NCI-H1694 (cell line): ENCODE results near the gene PDGFRB.

Experiments
- DNase-seq: peaks from one replicate; lab custom pipeline; 2025; lab: John Stamatoyannopoulos, UW

Gene PDGFRB

DNA sequence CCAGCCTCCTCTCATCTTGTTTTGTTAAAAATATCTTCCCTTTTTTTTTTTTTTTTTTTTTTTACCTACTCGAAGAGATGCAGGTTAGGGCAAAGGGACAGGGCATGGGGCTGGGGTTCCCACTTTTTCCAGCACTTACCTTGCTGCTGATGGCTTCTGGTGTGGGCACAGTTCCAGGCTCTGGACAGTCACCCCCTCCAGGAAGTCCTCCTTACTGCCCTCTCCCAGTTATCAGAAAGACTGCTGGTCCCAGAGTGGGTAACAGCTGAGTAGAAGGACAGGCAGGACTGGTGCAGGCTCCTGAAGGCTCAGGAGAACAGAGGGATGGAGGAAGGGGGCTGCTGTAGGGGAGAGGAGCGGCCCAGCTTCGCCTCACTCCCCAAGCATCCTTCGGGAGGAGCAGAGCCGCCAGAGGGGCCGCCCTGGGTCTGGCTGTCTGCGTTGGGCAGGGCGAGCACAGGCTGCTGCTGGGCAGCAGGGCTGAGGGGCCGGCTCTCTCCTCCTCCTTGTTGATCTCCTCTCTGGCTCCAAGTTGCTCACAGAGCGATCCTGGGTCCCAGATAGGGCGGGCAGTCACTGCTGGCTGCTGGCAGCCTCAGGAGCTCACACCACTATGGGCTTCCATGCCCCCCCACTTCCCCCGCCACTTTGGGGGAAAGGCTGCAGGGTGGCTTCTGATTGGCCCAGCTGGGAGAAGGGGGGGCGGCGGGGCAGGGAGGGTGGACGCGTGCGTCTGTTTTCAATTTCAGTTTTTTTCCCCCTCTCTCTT is at the start of gene PDGFRB:
PDGFRB (minus strand) TSS at position 588 of the 769 bp plus-strand sequence. CDS start 18,798 bp downstream, outside the sequence.
- no peak for DNase-seq

DNA sequence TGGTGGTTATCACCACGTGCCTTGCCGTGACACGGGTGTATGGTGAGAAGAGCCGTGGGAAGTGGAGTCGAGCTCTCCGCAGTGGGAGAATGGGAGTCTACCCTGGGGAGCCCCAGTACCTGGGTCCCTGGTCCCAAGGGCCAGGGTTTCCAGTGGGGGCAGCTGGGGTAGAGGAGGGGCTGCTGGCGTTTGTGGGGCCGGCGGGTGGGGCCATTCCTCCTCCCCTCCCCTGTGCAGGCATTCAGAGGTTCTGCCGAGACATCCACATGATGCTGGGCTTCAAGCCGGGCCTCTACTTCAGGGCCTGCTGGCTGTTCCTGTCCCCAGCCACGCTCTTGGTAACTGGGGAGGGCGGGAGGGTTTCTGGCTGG is 48.9 kb upstream of the PDGFRB start:
- DNase-seq: no peak

DNA sequence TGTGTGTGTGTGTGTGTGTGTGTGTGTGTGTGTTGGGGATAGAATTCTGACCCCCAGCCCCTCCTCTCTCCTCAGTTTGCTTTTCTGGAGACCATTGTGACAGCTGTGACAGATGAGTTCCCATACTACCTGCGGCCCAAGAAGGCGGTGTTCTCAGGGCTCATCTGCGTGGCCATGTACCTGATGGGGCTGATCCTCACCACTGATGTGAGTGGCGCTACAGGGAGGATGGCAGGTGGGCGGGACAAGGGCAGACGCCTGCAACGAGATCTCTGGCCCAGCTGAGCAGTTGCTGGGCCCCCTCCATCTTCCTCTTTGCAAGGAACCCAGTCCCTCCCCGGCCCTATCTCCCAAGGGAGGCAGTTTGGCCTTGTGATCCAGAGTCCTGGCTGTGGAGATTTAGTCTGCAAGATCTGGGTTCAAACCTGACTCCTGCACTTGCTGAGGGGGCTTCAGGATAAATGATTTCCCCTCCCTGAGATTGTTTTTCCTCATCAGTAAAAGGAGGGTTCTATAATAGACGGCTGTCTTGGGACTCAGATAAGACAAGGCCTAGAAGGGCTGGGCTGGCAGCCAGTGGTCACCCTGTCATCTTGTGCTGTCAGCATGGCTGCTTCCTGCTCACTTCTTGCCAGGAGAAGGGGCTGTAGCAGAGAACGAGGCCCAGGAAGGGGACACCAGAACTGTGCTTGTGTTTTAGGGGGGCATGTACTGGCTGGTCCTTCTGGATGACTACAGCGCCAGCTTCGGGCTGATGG is 48.4 kb upstream of the PDGFRB start:
- DNase-seq: no peak

DNA sequence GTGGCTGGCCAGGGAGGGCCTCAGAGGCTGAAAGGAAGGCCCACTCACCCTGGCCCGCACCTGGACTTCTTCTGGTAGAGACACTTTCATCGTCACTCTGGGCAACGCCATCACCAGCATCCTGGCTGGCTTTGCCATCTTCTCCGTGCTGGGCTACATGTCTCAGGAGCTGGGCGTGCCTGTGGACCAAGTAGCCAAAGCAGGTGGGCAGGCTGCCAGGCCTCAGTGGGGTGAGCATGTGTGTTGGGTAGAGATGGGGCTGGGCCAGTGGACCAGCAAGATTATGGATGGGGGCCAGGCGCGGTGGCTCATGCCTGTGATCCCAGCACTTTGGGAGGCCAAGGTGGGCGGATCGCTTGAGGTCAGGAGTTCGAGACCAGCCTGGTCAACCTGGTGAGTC is 46.9 kb upstream of the PDGFRB start:
- DNase-seq: no peak

DNA sequence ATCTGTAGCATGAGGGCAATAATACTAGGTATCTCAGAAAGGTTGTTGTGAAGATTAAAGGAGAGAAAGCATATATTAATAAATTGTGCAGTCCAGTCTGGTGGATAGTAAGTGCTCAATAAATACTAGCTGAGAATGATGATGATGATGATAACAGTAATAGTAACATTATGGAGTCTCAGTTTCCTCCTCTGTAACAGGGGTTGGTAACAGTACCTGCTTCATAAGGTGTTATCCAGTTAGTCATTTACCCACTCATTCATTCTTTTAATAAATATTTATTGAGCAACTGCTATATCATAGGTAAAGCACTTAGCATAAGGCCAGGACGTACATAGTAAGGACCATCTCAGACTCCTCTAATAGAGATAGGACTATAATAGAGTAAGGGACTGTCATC is 41.8 kb upstream of the PDGFRB start:
- no peak for DNase-seq

DNA sequence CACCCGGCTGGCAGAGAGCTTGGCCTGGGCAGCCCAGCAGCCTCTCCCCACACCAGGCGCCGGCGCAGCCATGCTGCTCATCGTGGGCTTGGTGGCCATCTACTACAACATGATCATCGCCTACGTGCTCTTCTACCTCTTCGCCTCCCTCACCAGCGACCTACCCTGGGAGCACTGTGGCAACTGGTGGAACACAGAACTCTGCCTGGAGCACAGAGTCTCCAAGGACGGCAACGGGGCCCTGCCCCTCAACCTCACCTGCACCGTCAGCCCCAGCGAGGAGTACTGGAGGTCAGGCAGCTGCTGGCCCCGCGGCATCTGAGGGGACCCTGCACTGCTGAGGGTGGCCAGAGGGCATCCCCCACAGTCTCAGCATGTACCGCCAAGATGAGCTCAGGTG is 41.3 kb upstream of the PDGFRB start:
- DNase-seq: no peak

DNA sequence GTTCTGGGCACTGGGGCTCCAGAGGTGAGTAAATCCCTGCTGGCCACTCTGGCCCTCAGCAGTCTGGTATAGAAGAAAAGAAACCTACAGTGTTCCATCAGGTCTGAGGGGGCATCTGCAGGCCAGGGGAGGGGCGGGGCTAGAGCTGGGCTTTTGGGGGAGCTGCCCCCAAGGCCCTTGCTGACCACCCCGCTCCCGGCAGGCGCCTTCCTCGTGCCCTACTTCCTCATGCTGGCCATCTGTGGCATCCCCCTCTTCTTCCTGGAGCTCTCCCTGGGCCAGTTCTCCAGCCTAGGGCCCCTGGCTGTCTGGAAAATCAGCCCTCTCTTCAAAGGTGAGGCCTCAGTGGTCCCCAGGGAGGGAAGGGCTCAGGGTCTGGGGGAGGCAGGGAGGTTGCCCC is 40.9 kb upstream of the PDGFRB start:
- DNase-seq: no peak

DNA sequence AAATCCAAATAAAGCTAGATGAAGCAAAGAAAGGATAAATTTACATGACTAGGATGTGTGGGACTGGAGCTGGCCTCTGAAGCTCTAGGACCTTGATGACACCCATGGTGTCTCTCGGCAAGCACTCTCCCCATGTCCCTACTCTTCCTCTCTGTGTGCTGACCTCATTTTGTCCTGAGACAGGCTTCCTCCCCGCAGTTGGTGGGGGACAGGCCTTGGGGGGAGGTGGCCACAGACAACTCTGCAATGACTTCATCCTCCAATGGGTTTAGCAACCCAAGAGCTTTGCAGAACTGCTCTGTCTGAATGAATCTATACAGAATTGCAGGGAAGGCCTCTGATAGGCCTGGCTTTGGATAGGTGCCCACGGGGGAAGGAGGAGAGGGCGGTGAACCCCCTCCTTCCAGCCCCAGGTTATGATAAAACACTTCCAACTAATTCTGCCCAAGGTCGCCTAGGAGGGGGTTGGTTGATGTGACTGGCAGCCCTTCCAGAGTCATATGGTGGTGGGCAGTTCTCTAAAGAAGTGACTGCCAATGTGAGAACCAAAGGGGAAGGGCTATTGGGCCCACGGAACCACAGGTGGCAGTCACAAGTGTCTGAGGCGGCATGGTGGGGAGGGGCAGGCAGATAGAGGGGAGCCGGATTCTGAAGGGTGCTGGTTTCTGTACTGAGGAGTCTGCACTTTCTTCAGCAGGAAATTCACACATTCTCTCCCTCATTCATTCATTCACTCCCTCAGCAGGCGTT is 40.3 kb upstream of the PDGFRB start:
- no peak for DNase-seq

DNA sequence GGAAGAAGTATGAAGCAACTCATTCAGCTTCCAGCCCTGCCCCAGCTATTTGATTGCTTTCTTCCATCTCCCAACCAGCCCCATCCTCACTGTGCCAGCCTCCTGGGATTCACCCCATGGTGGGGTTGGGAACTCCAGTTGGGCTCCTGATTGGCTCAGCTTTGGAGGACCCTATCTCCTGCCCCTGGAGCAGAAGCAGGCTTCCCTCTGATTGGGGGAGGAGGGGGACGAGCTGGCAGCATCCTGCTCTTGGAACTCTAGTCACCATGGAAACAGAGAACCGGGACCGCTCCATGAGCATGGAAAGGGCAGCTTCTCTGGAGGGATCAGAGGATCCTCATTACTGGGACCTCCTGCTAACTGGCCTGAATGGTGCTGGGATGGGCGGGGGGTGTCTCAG is 36.8 kb upstream of the PDGFRB start:
- no peak for DNase-seq

DNA sequence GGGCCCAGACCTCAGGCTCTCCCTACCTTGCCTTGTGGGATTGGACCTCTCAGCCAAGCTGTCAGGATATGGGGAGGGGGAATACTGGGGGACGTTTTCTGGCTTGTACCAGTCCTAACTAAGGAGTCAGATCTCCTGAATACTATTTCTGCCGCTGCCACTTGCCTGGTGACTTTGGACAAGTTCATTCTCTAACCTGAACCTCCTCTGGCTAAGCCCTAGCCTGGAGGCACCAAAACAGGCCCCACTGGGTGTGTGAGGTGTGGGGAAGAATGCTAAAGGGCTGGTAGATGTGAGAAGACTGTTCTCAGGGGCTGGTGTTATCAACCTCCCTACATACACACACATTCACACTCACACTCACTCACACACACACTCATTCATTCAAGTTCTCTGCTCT is 35.3 kb upstream of the PDGFRB start:
- DNase-seq: no peak

DNA sequence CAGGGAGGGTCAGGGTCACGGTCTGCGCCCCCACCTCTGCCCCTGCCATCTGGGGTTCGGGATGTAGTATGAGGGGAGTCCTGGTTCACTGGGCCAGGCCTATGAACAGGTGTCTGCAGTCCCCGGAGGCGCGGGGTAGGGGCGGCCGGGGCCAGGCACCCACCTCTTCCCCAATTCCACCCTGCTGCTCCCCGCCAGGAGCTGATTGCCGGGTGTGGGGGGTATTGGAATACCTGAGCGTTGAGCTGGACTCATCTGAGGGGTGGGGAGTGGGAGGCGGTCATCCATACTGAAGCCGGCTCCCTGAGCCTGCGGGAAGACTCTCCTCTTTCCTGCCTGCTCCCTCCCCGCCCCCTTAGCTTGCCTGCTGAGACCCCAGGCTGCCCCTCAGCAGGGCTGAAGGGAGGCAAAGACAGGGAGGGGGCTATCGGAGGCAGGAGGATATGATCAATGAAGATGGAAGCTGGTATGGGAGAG is 34.9 kb upstream of the PDGFRB start:
- DNase-seq: no peak

DNA sequence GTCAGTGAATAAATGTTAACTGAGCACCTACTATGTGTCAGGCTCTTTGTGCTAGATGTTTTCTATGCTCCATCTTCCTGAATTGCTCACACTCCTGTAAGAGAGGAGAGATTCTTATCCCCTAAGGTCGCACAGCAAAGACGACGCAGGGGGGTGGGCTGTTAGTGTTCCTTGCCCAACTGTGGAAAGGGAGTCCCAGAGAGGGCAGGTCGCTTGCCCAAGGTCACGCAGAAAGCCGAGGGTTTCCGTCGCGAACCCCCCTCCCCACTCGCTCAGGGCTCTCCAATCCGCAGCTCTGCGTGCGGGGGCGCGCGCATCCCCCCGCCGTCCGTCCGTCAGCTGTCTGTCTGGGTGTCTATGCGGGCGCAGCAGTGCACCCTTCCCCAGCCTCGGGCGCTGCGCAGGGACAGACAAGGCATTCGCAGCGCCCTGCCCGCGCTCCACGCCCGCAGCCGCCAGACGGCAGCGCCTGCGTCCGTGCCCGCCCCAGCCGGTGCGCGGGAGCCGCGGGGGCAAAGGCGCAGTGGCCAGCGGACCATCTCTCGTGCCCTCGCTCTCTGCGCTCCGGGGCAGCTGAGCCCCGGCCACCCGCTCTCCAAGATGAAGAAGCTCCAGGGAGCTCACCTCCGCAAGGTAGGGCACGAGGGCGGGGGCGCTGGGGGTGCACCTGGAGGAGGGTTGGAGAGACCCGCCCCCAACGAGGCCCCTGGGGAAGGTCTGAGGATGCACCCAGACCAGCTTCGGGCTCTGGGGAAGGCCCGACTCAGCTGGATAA is 34.3 kb upstream of the PDGFRB start, which contains the start of gene SLC6A7:
SLC6A7 (plus strand) TSS at position 335 of the 775 bp plus-strand sequence; CDS start at position 601, 266 bp downstream.
- no peak for DNase-seq

DNA sequence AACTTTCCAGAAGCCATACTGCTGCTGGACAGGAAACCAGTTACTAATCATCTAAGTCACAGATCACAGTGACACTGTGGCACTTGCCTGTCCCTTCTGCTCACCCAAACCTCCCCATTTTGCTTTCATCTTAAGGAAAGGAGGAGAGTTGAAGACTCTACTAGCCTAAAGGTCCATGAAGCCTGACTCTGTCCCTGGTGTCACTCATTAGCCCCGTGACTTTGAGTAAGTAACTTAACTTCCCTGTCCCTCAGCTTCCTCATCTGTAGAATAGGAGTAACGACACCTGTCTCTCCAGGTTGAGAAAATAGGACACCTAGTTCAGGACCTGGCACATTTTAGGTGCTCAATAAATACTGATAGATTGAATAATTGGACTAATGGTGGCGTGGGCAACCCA is 33.7 kb upstream of the PDGFRB start:
- DNase-seq: no peak

DNA sequence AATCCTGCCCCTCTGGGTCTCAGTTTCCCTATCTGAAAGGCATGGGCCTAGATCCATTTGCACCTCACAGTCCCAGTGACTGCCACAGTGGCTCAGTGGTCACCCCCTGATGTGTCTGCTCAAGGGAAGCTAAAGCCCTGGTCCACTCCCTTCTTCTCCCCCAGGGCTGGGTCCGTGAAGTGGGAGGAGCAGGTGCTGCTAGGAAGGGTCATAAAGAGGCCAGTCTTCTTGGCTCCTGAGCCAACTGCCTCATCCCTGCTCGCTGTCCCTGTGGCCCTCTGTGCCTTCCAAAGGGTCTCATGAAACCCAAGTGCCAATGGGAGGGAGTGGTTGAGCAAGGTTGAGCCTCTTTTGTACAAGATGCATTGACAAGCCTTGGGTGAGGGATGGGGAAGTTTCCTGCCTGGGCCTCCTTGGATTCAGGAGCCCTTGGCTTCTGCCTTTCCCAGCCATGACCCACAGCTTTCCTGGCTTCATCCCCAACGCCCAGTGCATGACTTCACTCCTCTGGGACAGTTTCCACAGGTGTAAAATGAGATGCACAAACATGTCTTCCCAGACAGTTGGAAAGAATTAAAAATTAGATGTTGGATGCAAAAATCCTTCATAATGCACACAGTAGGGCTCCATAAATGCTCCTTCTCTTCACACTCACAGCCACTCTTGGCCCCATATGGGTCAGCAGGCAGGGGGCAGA is 32.6 kb upstream of the PDGFRB start:
- no peak for DNase-seq

DNA sequence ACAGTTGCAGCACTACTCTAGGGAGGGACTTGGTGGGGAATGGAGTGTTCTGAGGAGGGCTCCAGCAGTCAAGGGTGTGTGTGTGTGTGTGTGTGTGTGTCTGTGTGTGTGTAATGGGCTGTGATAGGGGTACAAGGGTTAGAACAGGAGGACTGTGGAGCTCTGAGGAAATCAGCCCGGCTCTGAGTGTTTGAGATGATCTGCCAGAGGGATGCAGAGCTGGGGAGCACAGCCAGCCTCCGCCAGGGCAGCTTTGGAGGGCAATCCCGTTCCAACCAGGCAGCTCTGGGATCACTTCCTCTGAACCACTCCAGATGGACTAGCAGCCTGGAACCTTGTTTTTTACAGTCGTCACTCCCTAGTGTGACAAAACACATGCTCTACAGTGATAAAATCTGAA is 31.3 kb upstream of the PDGFRB start:
- DNase-seq: peak; percentile 13

DNA sequence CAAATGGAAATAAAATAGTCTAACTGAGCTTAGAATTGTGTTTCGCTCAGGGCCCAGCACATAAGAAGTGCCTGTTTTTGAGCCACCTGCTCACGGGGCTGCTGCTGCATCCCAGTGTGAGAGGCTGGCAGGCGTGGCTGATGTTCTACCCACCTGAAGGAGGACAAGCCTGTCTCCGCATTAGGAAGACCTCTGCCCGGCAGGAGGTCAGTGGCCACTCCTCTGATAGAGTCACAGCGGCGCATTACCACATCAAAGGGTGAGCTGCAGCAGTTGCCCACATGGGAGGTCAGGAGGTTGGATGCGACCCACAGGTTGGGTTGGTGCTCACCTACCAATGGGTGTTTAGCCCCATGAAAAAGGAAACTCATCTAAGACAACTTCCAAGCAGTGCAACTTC is 30.5 kb upstream of the PDGFRB start:
- DNase-seq: no peak

DNA sequence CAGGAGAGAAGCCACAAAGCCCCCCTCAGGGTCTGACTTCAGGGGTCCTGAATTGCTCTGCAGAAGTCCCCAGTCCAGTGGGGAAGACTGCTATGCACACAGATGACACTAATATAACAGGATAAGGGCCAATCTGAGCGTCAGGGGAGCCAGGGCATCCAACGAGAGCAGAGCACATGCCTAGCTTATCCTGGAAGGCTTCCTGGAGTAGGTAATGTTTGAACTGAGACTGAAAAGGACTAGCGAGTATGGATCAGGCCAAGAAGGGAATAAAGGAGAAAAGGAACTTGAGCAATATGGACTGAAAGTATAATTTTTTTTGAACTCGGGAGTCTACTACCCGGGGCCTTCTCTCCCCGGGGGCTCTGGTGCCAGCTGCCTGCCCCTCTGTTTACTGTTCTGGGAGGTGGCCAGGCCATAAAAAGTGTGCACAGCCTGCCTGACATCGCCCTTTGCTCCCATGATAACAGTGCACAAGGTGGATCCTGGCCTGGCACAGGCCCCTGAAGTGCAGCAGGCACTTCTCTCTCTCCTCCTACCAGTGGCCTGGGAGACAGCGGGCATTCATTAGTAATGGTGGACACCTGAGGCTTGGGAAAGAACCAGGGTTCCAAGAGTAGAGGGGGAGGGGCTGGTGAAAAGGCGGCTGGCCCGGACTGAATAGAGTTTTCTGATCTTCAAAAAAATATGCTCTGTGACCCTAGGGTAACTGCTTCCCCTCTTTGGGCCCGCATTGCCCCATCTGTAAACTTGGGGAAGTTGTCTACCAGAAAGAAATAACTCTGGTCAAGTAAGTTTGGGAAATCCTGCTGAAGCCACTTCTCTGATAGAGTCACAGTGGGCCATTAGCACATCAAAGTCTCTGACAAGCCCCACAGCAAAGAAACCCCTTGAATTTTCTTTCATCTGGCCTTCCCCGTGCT is 29.6 kb upstream of the PDGFRB start:
- DNase-seq: no peak

DNA sequence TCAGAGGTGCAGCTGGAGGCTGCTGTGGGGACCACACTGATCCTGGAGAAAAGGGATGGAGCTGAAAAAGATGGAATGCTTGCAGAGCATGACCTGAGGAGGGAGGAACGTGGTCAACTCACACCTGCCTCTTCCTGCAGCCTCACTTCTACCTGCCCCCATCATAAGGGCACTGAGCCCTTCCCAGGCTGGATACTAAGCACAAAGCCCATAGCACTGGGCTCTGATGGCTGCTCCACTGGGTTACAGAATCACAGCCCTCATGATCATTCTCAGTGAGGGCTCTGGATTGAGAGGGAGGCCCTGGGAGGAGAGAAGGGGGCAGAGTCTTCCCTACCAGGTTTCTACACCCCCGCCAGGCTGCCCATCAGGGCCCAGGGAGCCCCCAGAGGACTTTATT is 28.4 kb upstream of the PDGFRB start:
- no peak for DNase-seq

DNA sequence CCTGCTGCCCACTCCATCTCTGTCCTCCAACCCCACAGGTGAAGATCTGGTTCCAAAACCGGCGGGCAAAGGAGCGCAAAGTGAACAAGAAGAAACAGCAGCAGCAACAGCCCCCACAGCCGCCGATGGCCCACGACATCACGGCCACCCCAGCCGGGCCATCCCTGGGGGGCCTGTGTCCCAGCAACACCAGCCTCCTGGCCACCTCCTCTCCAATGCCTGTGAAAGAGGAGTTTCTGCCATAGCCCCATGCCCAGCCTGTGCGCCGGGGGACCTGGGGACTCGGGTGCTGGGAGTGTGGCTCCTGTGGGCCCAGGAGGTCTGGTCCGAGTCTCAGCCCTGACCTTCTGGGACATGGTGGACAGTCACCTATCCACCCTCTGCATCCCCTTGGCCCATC is 27.8 kb upstream of the PDGFRB start:
- no peak for DNase-seq

DNA sequence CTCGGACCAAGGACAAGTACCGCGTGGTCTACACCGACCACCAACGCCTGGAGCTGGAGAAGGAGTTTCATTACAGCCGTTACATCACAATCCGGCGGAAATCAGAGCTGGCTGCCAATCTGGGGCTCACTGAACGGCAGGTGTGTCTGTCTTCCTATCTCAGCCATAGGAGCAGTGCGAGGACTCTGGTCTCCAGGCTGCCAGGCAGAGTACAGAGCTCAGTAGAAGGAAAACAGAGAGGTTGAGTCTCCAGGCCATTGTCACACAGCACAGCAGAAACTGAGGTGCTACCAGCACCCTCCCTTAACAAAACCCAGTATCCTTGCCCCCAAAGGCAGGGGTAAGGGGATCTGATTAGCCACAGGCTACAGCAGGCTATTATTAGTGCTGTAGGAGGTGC is 27.1 kb upstream of the PDGFRB start:
- DNase-seq: no peak
